GM12875 (cell line): Measurements from ENCODE around the gene TMEM45A.

Experiments
- H3K4me3 ChIP-seq: one replicate; pipeline ENCODE4 v1.5.1; 2011; ENCODE audit warnings: low read depth, low read length, control low read depth
- CTCF ChIP-seq: IDR thresholded peaks from 2 replicates; pipeline ENCODE4 v1.5.1; 2011; ENCODE audit warnings: low read depth, mild to moderate bottlenecking, control low read depth, inconsistent platforms, low read length, moderate library complexity, borderline replicate concordance; ENCODE audit not compliant: insufficient read depth

TMEM45A gene

DNA sequence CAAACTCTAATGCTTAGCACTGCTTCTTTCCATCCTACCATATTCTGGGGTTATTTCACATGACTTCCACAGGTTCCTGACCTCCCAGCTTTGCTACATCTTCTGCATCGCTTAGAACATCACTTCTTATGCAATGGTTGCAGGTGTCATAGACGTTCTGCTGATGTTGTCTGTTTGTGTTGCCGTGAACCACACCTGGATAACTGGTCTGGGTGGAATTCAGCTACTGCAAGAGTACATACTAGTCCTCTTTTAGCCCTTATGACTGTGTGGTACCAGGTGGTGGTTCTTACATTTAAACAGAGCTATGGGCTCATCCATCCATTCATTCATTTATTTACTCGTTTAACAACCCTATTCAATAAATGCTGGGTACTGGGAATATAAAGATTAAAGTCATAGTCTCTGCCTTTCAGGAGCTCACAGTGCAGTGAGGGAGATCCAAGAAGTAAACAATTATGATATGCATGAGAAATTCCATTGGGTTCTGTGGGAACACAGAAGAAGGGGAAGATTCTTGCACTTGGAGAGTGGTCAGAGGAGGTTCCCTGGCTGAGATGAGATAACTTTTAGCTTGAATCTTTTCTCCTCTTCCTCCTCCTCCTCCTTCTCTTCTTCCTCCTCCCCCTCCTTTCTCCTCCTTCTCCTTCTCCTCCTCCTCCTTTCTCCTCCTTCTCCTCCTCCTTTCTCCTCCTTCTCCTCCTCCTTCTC lies 30.8 kb downstream of the TMEM45A start:
- no peak overlapping the region for H3K4me3 ChIP-seq
- no peak for TF ChIP-seq CTCF

DNA sequence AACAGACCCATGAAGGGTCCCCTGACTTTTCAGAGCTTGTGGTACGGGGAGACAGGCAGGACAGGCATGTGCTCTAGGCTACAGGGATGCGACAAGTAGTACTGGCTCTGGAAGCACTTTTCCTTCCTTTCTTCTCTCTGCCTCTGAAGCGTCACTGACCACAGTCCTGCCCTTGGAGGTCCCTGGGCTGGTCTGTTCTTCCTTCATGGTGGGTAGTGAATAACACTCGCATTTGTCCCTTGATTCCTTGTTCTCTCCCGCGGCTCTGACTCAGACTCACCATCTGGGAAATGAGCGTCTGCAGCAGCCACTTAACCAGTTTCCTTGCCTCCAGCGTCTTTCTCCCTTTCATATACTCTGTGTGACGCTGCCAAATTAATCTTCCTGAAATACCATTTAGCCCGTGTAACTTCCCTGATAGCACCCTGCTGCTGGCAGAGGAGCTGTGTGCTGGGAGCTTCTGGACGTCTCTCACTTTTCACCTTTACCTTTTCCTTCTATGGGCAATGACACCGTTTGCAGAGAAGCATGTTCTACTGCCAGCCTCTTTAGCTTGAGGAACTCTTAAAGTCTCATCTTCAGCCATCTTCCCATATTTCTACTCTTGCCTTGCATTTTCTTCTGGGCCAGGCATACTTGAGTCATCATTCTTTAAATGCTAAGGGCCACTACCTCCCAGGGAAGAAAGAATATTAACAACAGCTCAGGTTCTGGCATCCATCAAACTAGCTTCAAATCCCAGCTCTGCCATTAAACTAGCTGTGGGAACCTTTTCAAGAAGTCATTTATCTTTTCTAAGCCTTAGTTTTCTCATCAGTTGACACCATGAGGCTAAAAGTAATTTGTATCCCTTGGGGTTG lies 33.6 kb downstream of the TMEM45A start:
- no peak overlapping the region for H3K4me3 ChIP-seq
- no peak for TF ChIP-seq CTCF

- H3K4me3 ChIP-seq = no peak overlapping the region
- TF ChIP-seq CTCF = no peak
Measured at GRCh38 chr3:100526613-100527346, 34.4 kb downstream of the TMEM45A start.

- TF ChIP-seq CTCF = no peak
- no peak overlapping the region for H3K4me3 ChIP-seq
Measured at GRCh38 chr3:100527347-100527735, 34.9 kb downstream of the TMEM45A start.

DNA sequence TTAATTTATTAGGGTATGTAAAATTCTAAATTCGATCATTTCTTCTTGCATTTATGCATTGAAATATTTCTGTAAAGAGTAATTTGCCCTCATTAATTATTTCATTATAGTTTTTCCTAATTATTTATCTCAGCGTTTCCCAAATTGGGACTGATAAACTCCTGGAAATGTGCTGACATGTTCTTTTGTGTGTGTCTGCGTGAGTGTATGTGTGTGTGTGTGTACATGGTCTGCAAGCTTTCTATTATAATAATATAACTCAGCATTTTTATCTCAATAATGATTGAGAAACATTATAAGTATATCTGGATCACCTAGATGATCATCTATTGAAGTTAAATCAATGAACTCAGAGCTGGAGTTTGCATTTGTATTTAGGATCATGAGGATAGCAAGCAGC lies 38.7 kb downstream of the TMEM45A start:
- no peak for TF ChIP-seq CTCF
- no peak overlapping the region for H3K4me3 ChIP-seq

- TF ChIP-seq CTCF = no peak
- no peak overlapping the region for H3K4me3 ChIP-seq
Measured at GRCh38 chr3:100532411-100532810, 40.0 kb downstream of the TMEM45A start.

DNA sequence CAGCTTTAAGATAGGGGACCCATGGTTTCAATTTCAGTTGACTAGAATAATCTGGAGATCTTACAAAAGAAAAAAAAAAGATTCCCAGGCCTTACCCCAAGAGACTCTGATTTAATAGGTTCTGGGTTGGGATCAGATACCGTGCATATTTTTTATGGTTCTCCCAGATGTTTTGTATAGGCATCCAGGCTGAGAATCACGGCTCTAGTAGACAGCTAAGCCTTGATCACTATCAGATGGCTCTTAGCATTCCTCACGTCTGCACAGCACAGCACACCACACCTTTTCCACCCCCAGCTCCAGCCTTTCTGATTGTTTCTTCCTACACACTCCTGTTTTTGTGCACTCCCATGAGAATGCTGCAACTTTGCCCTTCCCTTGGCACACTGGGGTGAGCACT lies 40.8 kb downstream of the TMEM45A start:
- no peak overlapping the region for H3K4me3 ChIP-seq
- no peak for TF ChIP-seq CTCF
